Epidermal melanocyte (primary cell): ENCODE results near the gene ZNF584.

Source experiments
- DNase-seq: peaks from one replicate; pipeline ENCODE4 v3.0.0; 2011; ENCODE audit warnings: low spot score; ENCODE audit not compliant: insufficient read length

The ZNF584 gene

GRCh38 chr19:58385891-58386575 is 22.4 kb upstream of the ZNF584 start:
- DNase-seq, result no peak

GRCh38 chr19:58386576-58387337 is 21.7 kb upstream of the ZNF584 start, which contains the start of gene RPS5:
TSS of gene RPS5 (plus strand) at chr19:58387269. CDS start at chr19:58388138, 869 bp downstream.
- DNase-seq, result peak; percentile 100

- no peak for DNase-seq
Observed at GRCh38 chr19:58387338-58388174, 20.9 kb upstream of the ZNF584 start.

GRCh38 chr19:58388175-58388526 is 20.3 kb upstream of the ZNF584 start:
- DNase-seq, result no peak

GRCh38 chr19:58392945-58393724 is 15.3 kb upstream of the ZNF584 start:
- no peak for DNase-seq

- no peak for DNase-seq
Observed at GRCh38 chr19:58393725-58394033, 14.8 kb upstream of the ZNF584 start.

- DNase-seq, result no peak
Observed at GRCh38 chr19:58394821-58395219, 13.6 kb upstream of the ZNF584 start.

GRCh38 chr19:58395220-58395978 is 13.1 kb upstream of the ZNF584 start, which contains the start of gene RNF225:
TSS of gene RNF225 (plus strand) at chr19:58395656. CDS start at chr19:58396090, 434 bp downstream.
- DNase-seq, result no peak

- no peak for DNase-seq
Observed at GRCh38 chr19:58395979-58396627, 12.3 kb upstream of the ZNF584 start.

- DNase-seq, result no peak
Observed at GRCh38 chr19:58396691-58397532, 11.5 kb upstream of the ZNF584 start.

GRCh38 chr19:58397533-58398037 is 10.9 kb upstream of the ZNF584 start:
- no peak for DNase-seq

- no peak for DNase-seq
Observed at GRCh38 chr19:58398087-58398486, 10.4 kb upstream of the ZNF584 start.

- DNase-seq, result no peak
Observed at GRCh38 chr19:58398545-58398944, 9.9 kb upstream of the ZNF584 start.

GRCh38 chr19:58399903-58400302 is 8.5 kb upstream of the ZNF584 start:
- DNase-seq, result no peak

- DNase-seq, result no peak
Observed at GRCh38 chr19:58400316-58400915, 8.0 kb upstream of the ZNF584 start.

GRCh38 chr19:58400916-58401839 is 7.3 kb upstream of the ZNF584 start:
- DNase-seq, result peak; percentile 100

- DNase-seq, result no peak
Observed at GRCh38 chr19:58401840-58402421, 6.5 kb upstream of the ZNF584 start.
